Measurements from ENCODE around the gene IRAK1. TPM values are rescaled to one million over a fixed set of nuclear protein-coding genes. Genes with fewer than 3 reads are reported as not detected.

Gene IRAK1
- total RNA-seq, 1 experiment from 2014 or later: 92.3 TPM

GRCh38 chrX:153972368-153973126 is 47.2 kb downstream of the IRAK1 start, which contains the start of gene TMEM187:
Gene TMEM187, plus strand, starts transcription at chrX:153972754. Its CDS starts 9,309 bp downstream, at chrX:153982063.
- Histone ChIP-seq H3K4me3 (replicated peaks in 1 of 2; ENCODE audit: low read depth in 1 of 2, low read length in 2 of 2) (peak within 1 kb of the TSS; percentile 75 to 78), H3K36me3 (ENCODE audit: control insufficient read depth in 1 of 2, insufficient read depth in 2 of 2, low read length in 2 of 2) (peaks cover 0 to 11% of the 10 kb centered on the region in 2 experiments; a peak in 1 of 4 replicates), H3K9me2 (ENCODE audit: insufficient read depth) (no peaks in the 10 kb centered on the region), H2AFZ (ENCODE audit: low read depth, low read length, poor library complexity, severe bottlenecking) (no peak within 1 kb of the TSS), H3K27me3 (ENCODE audit: insufficient read depth, low read length) (no peaks in the 10 kb centered on the region), H3K4me1 (ENCODE audit: control insufficient read depth in 1 of 2, insufficient read depth in 2 of 2, low read length in 2 of 2) (peaks cover 12 to 28% of the 10 kb centered on the region in 2 experiments), H3K9me3 (ENCODE audit: control insufficient read depth in 1 of 2, insufficient read depth in 1 of 2, low read depth in 1 of 2, low read length in 2 of 2) (no peaks in the 10 kb centered on the region), H3K4me2 (ENCODE audit: low read length) (peak within 1 kb of the TSS; percentile 85), H3K9ac (ENCODE audit: low read length) (peak within 1 kb of the TSS; percentile 99), H3K27ac (ENCODE audit: low read depth, low read length) (peak within 1 kb of the TSS; percentile 90), H4K20me1 (ENCODE audit: insufficient read depth) (no peaks in the 10 kb centered on the region), H3K79me2 (ENCODE audit: insufficient read depth, low read length) (peaks cover 46% of the 10 kb centered on the region)
- ATAC-seq (peak; percentile 66), DNase-seq (ENCODE audit: low read depth, low spot score) (peak; percentile 76)
- CTCF ChIA-PET: no interaction called here
- RAD21 ChIA-PET (ENCODE audit: low non-redundant PET in 1 of 2, low total read pairs in 2 of 2, uncharacterized antibody in 2 of 2, unreplicated experiment in 2 of 2): no interaction called here
- POLR2A ChIA-PET: interaction anchor here (1.3 to 2.0 kb wide), 2 partner anchors 25 to 47 kb away, joined by 3 to 5 read pairs; partner anchors contain the start of gene ARHGAP4
- intact Hi-C loops (cut with micrococcal nuclease): loop anchor here (10.0 kb wide), 1 partner anchor 422 kb away; the partner anchor contains the start of gene RPL10
- no TSS peak for BruUV-seq (replicated peaks)
- peak; percentile 46 for TF ChIP-seq POLR2A (IDR thresholded peaks at IDR 0.05; ENCODE audit: borderline replicate concordance, extremely low read depth, insufficient read depth, insufficient read length)
- no peak for TF ChIP-seq EZH2phosphoT487 (IDR thresholded peaks at IDR 0.05; ENCODE audit: borderline replicate concordance)
- TF ChIP-seq POLR2AphosphoS5 (IDR thresholded peaks at IDR 0.05; ENCODE audit: low read depth, low read length): peak; percentile 43; the same call in 1 of the 2 replicates
- no peak for TF ChIP-seq TCF7L2 (IDR thresholded peaks at IDR 0.05; ENCODE audit: borderline replicate concordance, extremely low read depth, insufficient read depth, insufficient read length)
- no peak for TF ChIP-seq MAX (IDR thresholded peaks at IDR 0.05)
- no peak for TF ChIP-seq CEBPB (IDR thresholded peaks at IDR 0.05; ENCODE audit: low read depth)
- TF ChIP-seq FOSL1 (IDR thresholded peaks at IDR 0.05; ENCODE audit: low read depth): no peak
- TF ChIP-seq SIN3A (IDR thresholded peaks at IDR 0.05; ENCODE audit: low read depth): no peak
- TF ChIP-seq EZH2 (IDR thresholded peaks at IDR 0.05): no peak
- TF ChIP-seq ELF1 (IDR thresholded peaks at IDR 0.05; ENCODE audit: borderline replicate concordance, low read depth): no peak
- peak; percentile 60; the same call in 1 of the 2 replicates for TF ChIP-seq ZFX (IDR thresholded peaks at IDR 0.05)
- TF ChIP-seq EGR1 (IDR thresholded peaks at IDR 0.05; ENCODE audit: low read depth): no peak
- no peak for TF ChIP-seq CTCF (IDR thresholded peaks at IDR 0.05 in 2 of 3, conservative IDR thresholded peaks at IDR 0.05 in 1 of 3; ENCODE audit: borderline replicate concordance in 1 of 3, insufficient read depth in 1 of 3, low read depth in 2 of 3, low read length in 2 of 3)
- TF ChIP-seq ZNF274 (IDR thresholded peaks at IDR 0.05; ENCODE audit: low read depth, low read length): no peak
- no peak for TF ChIP-seq CBX3 (IDR thresholded peaks at IDR 0.05; ENCODE audit: low read depth)
